OCI-LY3 (cell line): ENCODE measurements around the gene GLOD4.

Experiments used
- CTCF ChIP-seq: fragments of 200-600, 300-600 bp; sonication (generic); IDR thresholded peaks from 2 replicates; pipeline ENCODE4 v1.5.1; 2014; ENCODE audit warnings: antibody characterized with exemption, low read length, low read depth
- EZH2phosphoT487 ChIP-seq: fragments of 200-600 bp; shearing (Covaris generic); IDR thresholded peaks from 2 replicates; pipeline ENCODE4 v1.6.1; 2018; ENCODE audit warnings: antibody characterized with exemption, mixed run types, low read depth

- no peak for TF ChIP-seq CTCF
- no peak for TF ChIP-seq EZH2phosphoT487
These were observed 17.2 kb upstream of the GLOD4 start for GRCh38 chr17:799261-799660.
